ENCODE measurements around the gene SH3GL1. TPM values are rescaled to one million over a fixed set of nuclear protein-coding genes. Genes with fewer than 3 reads are reported as not detected.

SH3GL1 gene
- total RNA-seq, 1 donor from 2014 or later: 101 TPM

DNA sequence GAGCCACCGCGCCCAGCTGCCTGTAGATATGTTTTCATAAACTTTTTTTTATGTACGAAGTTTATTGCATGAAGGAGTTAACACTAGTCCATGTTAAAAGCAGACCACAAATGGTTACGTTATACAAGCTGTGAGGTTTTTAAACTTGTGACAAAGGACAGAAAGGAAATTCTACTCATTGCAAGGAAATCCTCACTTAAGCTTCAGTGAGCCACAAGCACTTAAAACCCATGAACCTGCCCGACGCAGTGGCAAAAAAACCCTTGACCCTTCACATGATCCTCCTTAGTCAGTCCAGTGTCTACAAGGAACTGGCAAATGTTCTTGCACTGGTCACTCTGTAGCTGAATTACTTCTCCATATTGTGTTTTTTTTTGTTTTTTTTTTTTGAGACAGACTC lies 52.8 kb downstream of the SH3GL1 start:
- H3K9me3 Mint-ChIP-seq (ENCODE audit: unreplicated experiment): no peaks in the 10 kb centered on the region
- Histone ChIP-seq H3K27ac (ENCODE audit: low read depth, low read length) (no peak overlapping the region), H3K79me2 (ENCODE audit: insufficient read depth, low read length) (no peaks in the 10 kb centered on the region), H3K4me2 (ENCODE audit: low read length) (no peak overlapping the region), H3K4me1 (ENCODE audit: insufficient read depth, low read length) (peaks cover 7% of the 10 kb centered on the region), H3K27me3 (ENCODE audit: insufficient read depth, low read length) (no peaks in the 10 kb centered on the region), H3K9me3 (ENCODE audit: insufficient read depth, low read depth, low read length) (no peaks in the 10 kb centered on the region), H3K9ac (ENCODE audit: low read length) (no peak overlapping the region), H2AFZ (ENCODE audit: low read depth, low read length) (no peak overlapping the region), H3K4me3 (ENCODE audit: insufficient read depth, low read depth, low read length) (no peak overlapping the region), H4K20me1 (ENCODE audit: insufficient read depth, low read length) (no peaks in the 10 kb centered on the region), H3K36me3 (ENCODE audit: insufficient read depth, low read length) (no peaks in the 10 kb centered on the region)
- H3K27me3 Mint-ChIP-seq (ENCODE audit: low read depth, unreplicated experiment): no peaks in the 10 kb centered on the region
- no peak for FAIRE-seq
- no peak overlapping the region for H3K4me3 Mint-ChIP-seq (ENCODE audit: unreplicated experiment)
- H3K4me1 Mint-ChIP-seq (ENCODE audit: low read depth, unreplicated experiment): no peaks in the 10 kb centered on the region
- TF ChIP-seq, protein P1, sequence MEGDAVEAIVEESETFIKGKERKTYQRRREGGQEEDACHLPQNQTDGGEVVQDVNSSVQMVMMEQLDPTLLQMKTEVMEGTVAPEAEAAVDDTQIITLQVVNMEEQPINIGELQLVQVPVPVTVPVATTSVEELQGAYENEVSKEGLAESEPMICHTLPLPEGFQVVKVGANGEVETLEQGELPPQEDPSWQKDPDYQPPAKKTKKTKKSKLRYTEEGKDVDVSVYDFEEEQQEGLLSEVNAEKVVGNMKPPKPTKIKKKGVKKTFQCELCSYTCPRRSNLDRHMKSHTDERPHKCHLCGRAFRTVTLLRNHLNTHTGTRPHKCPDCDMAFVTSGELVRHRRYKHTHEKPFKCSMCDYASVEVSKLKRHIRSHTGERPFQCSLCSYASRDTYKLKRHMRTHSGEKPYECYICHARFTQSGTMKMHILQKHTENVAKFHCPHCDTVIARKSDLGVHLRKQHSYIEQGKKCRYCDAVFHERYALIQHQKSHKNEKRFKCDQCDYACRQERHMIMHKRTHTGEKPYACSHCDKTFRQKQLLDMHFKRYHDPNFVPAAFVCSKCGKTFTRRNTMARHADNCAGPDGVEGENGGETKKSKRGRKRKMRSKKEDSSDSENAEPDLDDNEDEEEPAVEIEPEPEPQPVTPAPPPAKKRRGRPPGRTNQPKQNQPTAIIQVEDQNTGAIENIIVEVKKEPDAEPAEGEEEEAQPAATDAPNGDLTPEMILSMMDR (IDR thresholded peaks at IDR 0.05; ENCODE audit: insufficient read depth, low read depth, low read length): no peak
- TF ChIP-seq EZH2 (IDR thresholded peaks at IDR 0.05; ENCODE audit: insufficient read depth, low read length): no peak
- no peak overlapping the region for H3K27ac Mint-ChIP-seq (ENCODE audit: unreplicated experiment)
- no peak for DNase-seq (ENCODE audit: low read depth)
- H3K36me3 Mint-ChIP-seq (ENCODE audit: low read depth, unreplicated experiment): peaks cover 7% of the 10 kb centered on the region

DNA sequence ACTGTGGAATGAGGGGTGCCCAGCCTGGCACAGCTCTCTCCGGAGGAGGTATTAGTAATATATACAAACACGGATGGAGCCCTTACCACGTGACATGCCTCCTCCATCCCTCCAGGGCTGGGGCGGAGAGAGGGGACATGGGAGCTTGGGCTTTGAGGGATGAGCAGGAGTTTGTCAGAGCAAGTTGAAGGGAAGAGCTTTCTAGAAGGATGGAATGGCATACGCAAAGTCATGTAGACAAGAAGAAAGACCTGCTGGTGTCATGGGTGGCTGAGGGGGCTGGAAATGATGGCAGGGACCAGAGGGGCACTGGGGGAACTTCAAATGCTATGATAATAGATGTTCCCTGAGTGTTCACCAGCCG lies 54.3 kb downstream of the SH3GL1 start:
- no peaks in the 10 kb centered on the region for H3K9me3 ChIP-seq (ENCODE audit: insufficient read depth, low read depth, low read length)
- H3K4me2 ChIP-seq (ENCODE audit: low read length): no peak overlapping the region
- no peaks in the 10 kb centered on the region for H4K20me1 ChIP-seq (ENCODE audit: insufficient read depth, low read length)
- TF ChIP-seq, protein P1 (IDR thresholded peaks at IDR 0.05; ENCODE audit: insufficient read depth, low read depth, low read length): no peak
- no peak for TF ChIP-seq EZH2 (IDR thresholded peaks at IDR 0.05; ENCODE audit: insufficient read depth, low read length)
- Mint-ChIP-seq H3K36me3 (ENCODE audit: low read depth, unreplicated experiment) (peaks cover 7% of the 10 kb centered on the region), H3K27ac (ENCODE audit: unreplicated experiment) (no peak overlapping the region), H3K4me1 (ENCODE audit: low read depth, unreplicated experiment) (peaks cover 3% of the 10 kb centered on the region), H3K9me3 (ENCODE audit: unreplicated experiment) (no peaks in the 10 kb centered on the region), H3K27me3 (ENCODE audit: low read depth, unreplicated experiment) (no peaks in the 10 kb centered on the region), H3K4me3 (ENCODE audit: unreplicated experiment) (peak overlapping the region; percentile 57)
- no peaks in the 10 kb centered on the region for H3K36me3 ChIP-seq (ENCODE audit: insufficient read depth, low read length)
- no peak overlapping the region for H3K9ac ChIP-seq (ENCODE audit: low read length)
- no peak overlapping the region for H3K4me3 ChIP-seq (ENCODE audit: insufficient read depth, low read depth, low read length)
- no peaks in the 10 kb centered on the region for H3K79me2 ChIP-seq (ENCODE audit: insufficient read depth, low read length)
- H3K27ac ChIP-seq (ENCODE audit: low read depth, low read length): no peak overlapping the region
- no peak overlapping the region for H2AFZ ChIP-seq (ENCODE audit: low read depth, low read length)
- FAIRE-seq (no peak), DNase-seq (ENCODE audit: low read depth) (no peak)
- H3K27me3 ChIP-seq (ENCODE audit: insufficient read depth, low read length): no peaks in the 10 kb centered on the region
- H3K4me1 ChIP-seq (ENCODE audit: insufficient read depth, low read length): peaks cover 13% of the 10 kb centered on the region

DNA sequence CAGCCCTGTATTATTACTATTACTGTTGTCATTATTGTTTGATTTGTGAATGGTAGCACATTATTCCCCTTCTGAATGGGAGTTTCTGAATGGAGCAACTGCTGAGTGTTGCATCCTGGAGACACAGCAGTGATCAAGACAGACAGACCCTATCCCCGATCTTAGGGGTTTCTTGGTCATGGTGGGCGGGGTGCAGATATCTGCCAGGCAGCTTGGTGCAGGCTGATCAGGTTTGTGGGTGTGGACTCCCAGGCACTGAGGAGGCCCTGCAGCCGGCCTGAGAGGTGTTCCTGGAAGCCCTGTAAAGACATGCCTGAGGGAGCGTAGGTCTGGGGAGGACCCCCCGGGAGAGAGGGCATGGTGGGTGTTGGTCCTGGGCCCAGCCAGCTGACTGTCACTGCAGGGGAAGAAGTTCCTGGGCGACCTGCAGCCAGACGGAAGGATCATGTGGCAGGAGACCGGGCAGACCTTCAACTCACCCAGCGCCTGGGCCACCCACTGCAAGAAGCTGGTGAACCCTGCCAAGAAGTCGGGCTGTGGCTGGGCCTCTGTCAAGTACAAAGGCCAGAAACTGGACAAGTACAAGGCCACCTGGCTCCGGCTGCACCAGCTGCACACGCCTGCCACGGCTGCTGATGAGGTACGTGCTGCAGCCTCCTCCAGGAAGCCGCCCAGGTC lies 54.9 kb downstream of the SH3GL1 start:
- Histone ChIP-seq H3K27me3 (ENCODE audit: insufficient read depth, low read length) (no peaks in the 10 kb centered on the region), H3K9me3 (ENCODE audit: insufficient read depth, low read depth, low read length) (no peaks in the 10 kb centered on the region), H2AFZ (ENCODE audit: low read depth, low read length) (no peak overlapping the region), H3K79me2 (ENCODE audit: insufficient read depth, low read length) (no peaks in the 10 kb centered on the region), H3K4me2 (ENCODE audit: low read length) (no peak overlapping the region), H3K4me3 (ENCODE audit: insufficient read depth, low read depth, low read length) (no peak overlapping the region), H3K4me1 (ENCODE audit: insufficient read depth, low read length) (peaks cover 13% of the 10 kb centered on the region), H3K36me3 (ENCODE audit: insufficient read depth, low read length) (no peaks in the 10 kb centered on the region), H3K9ac (ENCODE audit: low read length) (no peak overlapping the region), H4K20me1 (ENCODE audit: insufficient read depth, low read length) (no peaks in the 10 kb centered on the region), H3K27ac (ENCODE audit: low read depth, low read length) (no peak overlapping the region)
- FAIRE-seq: no peak
- Mint-ChIP-seq H3K27me3 (ENCODE audit: low read depth, unreplicated experiment) (no peaks in the 10 kb centered on the region), H3K27ac (ENCODE audit: unreplicated experiment) (no peak overlapping the region), H3K4me1 (ENCODE audit: low read depth, unreplicated experiment) (peaks cover 3% of the 10 kb centered on the region), H3K4me3 (ENCODE audit: unreplicated experiment) (peak overlapping the region; percentile 67), H3K9me3 (ENCODE audit: unreplicated experiment) (no peaks in the 10 kb centered on the region), H3K36me3 (ENCODE audit: low read depth, unreplicated experiment) (peaks cover 6% of the 10 kb centered on the region)
- TF ChIP-seq EZH2 (IDR thresholded peaks at IDR 0.05; ENCODE audit: insufficient read depth, low read length): no peak
- TF ChIP-seq, protein P1 (IDR thresholded peaks at IDR 0.05; ENCODE audit: insufficient read depth, low read depth, low read length): no peak
- DNase-seq (ENCODE audit: low read depth): no peak
